Measurements from ENCODE around the gene ABCD4.

- no peak for TF ChIP-seq CTCF (conservative IDR thresholded peaks at IDR 0.05; ENCODE audit: low read length)
- no peak for TF ChIP-seq EZH2phosphoT487 (IDR thresholded peaks at IDR 0.05; ENCODE audit: borderline replicate concordance, low read depth, low read length)
Measured at GRCh38 chr14:74271365-74271764, 31.4 kb downstream of the ABCD4 start.

Measured in OCI-LY7 (cell line).